ENCODE results near the gene KDM4C.

Gene KDM4C

DNA sequence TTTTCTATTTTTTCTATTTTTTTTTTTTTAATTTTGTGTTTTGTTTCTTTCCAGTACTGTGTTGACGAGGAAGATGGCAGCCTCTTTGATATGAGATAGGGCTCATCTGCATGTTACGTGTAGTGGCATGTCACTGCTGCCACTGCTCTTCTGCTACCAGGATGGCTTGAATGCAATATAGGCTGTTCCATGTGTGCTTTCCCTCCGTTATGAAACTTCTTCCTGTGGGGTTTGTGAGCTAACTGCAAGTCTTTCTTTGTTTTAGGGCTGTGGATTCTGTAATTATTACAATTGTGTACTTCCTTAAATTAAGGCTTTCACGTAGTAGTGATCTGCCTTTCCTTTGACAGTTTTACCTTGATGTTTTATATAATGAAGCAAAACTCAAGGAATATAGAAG, 184.6 kb downstream of the KDM4C start:
- no peaks in the 10 kb centered on the region for H4K20me1 ChIP-seq (ENCODE audit: insufficient read depth, low read length)
- no peaks in the 10 kb centered on the region for H3K9me2 ChIP-seq (ENCODE audit: low read depth, low read length)
- H3K4me1 ChIP-seq (ENCODE audit: insufficient read depth, low read length, severe bottlenecking): no peaks in the 10 kb centered on the region
- no peaks in the 10 kb centered on the region for H3K27me3 ChIP-seq (ENCODE audit: insufficient read depth, low read length)
- no peaks in the 10 kb centered on the region for H3F3A ChIP-seq (ENCODE audit: insufficient read depth, low read length)
- no peak overlapping the region for H3K4me2 ChIP-seq (ENCODE audit: low read length)
- no peak overlapping the region for H2AFZ ChIP-seq (ENCODE audit: low read length)
- H3K9me3 ChIP-seq (ENCODE audit: low read length): no peaks in the 10 kb centered on the region
- no peaks in the 10 kb centered on the region for H3K79me2 ChIP-seq (ENCODE audit: insufficient read depth, low read length)
- H3K9ac ChIP-seq (ENCODE audit: low read length): no peak overlapping the region
- no peak for TF ChIP-seq EZH2 (IDR thresholded peaks at IDR 0.05; ENCODE audit: borderline replicate concordance, low read length)
- TF ChIP-seq, protein P1, sequence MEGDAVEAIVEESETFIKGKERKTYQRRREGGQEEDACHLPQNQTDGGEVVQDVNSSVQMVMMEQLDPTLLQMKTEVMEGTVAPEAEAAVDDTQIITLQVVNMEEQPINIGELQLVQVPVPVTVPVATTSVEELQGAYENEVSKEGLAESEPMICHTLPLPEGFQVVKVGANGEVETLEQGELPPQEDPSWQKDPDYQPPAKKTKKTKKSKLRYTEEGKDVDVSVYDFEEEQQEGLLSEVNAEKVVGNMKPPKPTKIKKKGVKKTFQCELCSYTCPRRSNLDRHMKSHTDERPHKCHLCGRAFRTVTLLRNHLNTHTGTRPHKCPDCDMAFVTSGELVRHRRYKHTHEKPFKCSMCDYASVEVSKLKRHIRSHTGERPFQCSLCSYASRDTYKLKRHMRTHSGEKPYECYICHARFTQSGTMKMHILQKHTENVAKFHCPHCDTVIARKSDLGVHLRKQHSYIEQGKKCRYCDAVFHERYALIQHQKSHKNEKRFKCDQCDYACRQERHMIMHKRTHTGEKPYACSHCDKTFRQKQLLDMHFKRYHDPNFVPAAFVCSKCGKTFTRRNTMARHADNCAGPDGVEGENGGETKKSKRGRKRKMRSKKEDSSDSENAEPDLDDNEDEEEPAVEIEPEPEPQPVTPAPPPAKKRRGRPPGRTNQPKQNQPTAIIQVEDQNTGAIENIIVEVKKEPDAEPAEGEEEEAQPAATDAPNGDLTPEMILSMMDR (IDR thresholded peaks at IDR 0.05; ENCODE audit: low read length): no peak
- no peak overlapping the region for H3K4me3 ChIP-seq (ENCODE audit: low read depth, low read length, poor library complexity, severe bottlenecking)
- no peak overlapping the region for H3K27ac ChIP-seq (ENCODE audit: low read depth, low read length, poor library complexity, severe bottlenecking)
- 0 out of 2 replicates have a peak, but pooled peaks cover 3% of the 10 kb centered on the region for H3K36me3 ChIP-seq (ENCODE audit: insufficient read depth, low read length)

DNA sequence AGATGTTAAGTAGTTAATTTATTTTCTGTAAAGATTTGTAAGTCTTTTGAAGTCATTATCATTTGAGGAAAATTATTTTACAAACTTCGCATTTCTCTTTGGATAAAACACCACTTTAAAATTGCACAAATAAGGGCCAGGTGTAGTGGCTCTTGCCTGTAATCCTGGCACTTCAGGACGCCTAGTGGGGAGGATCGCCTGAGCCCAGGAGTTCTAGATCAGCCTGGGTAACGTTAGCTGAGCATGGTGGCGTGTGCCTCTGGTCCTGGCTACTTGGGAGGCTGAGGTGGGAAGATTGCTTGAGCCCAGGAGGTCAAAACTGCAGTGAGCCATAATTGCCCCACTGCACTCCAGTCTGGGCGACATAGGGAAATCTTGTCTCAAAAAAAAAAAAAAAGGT, 185.5 kb downstream of the KDM4C start:
- H3K36me3 ChIP-seq (ENCODE audit: insufficient read depth, low read length): peaks cover 7% of the 10 kb centered on the region; the same call in 1 of the 2 replicates

DNA sequence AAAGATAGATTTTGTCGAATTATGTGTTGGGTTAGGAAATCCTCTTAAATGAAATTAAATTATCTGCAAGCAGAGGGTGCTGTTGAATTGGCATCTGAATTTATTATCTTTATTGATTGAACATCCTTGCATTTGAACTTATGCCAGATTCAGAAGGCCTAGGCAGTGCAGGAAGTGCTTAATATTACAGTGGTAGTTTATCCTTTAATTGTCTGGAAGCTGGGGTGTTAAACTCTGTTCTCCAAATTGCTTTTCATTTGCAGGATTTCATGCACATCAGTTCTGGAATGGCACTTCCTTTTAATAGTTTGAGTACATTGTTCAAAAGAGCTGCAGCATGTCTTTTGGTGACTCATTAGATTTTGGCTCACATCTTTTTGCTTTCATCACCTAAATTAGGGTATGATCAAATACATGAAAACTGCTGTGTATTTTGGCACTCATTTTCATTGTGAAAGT, 186.3 kb downstream of the KDM4C start:
- no peaks in the 10 kb centered on the region for H3F3A ChIP-seq (ENCODE audit: insufficient read depth, low read length)
- no peaks in the 10 kb centered on the region for H4K20me1 ChIP-seq (ENCODE audit: insufficient read depth, low read length)
- H2AFZ ChIP-seq (ENCODE audit: low read length): no peak overlapping the region
- H3K79me2 ChIP-seq (ENCODE audit: insufficient read depth, low read length): no peaks in the 10 kb centered on the region
- no peaks in the 10 kb centered on the region for H3K9me2 ChIP-seq (ENCODE audit: low read depth, low read length)
- peaks cover 5% of the 10 kb centered on the region; the same call in 1 of the 2 replicates for H3K36me3 ChIP-seq (ENCODE audit: insufficient read depth, low read length)
- no peak overlapping the region for H3K9ac ChIP-seq (ENCODE audit: low read length)
- no peaks in the 10 kb centered on the region for H3K27me3 ChIP-seq (ENCODE audit: insufficient read depth, low read length)
- H3K4me3 ChIP-seq (ENCODE audit: low read depth, low read length, poor library complexity, severe bottlenecking): no peak overlapping the region
- no peak overlapping the region for H3K4me2 ChIP-seq (ENCODE audit: low read length)
- TF ChIP-seq EZH2 (IDR thresholded peaks at IDR 0.05; ENCODE audit: borderline replicate concordance, low read length): no peak
- TF ChIP-seq, protein P1 (IDR thresholded peaks at IDR 0.05; ENCODE audit: low read length): peak; percentile 16; the same call in 1 of the 2 replicates
- peaks cover 4% of the 10 kb centered on the region; the same call in 1 of the 2 replicates for H3K9me3 ChIP-seq (ENCODE audit: low read length)
- H3K4me1 ChIP-seq (ENCODE audit: insufficient read depth, low read length, severe bottlenecking): no peaks in the 10 kb centered on the region
- H3K27ac ChIP-seq (ENCODE audit: low read depth, low read length, poor library complexity, severe bottlenecking): no peak overlapping the region

More for the DNA sequence above, 185.5 kb downstream of the KDM4C start:
- H3K9me2 ChIP-seq (ENCODE audit: low read depth, low read length): no peaks in the 10 kb centered on the region
- no peaks in the 10 kb centered on the region for H3K27me3 ChIP-seq (ENCODE audit: insufficient read depth, low read length)
- no peak overlapping the region for H3K4me2 ChIP-seq (ENCODE audit: low read length)
- H3K27ac ChIP-seq (ENCODE audit: low read depth, low read length, poor library complexity, severe bottlenecking): no peak overlapping the region
- H3K9me3 ChIP-seq (ENCODE audit: low read length): peaks cover 4% of the 10 kb centered on the region; the same call in 1 of the 2 replicates
- no peaks in the 10 kb centered on the region for H4K20me1 ChIP-seq (ENCODE audit: insufficient read depth, low read length)
- no peak overlapping the region for H3K4me3 ChIP-seq (ENCODE audit: low read depth, low read length, poor library complexity, severe bottlenecking)
- no peaks in the 10 kb centered on the region for H3K79me2 ChIP-seq (ENCODE audit: insufficient read depth, low read length)
- TF ChIP-seq, protein P1 (IDR thresholded peaks at IDR 0.05; ENCODE audit: low read length): no peak
- no peak for TF ChIP-seq EZH2 (IDR thresholded peaks at IDR 0.05; ENCODE audit: borderline replicate concordance, low read length)
- no peak overlapping the region for H3K9ac ChIP-seq (ENCODE audit: low read length)
- no peak overlapping the region for H2AFZ ChIP-seq (ENCODE audit: low read length)
- no peaks in the 10 kb centered on the region for H3F3A ChIP-seq (ENCODE audit: insufficient read depth, low read length)
- no peaks in the 10 kb centered on the region for H3K4me1 ChIP-seq (ENCODE audit: insufficient read depth, low read length, severe bottlenecking)
